CD4-positive, alpha-beta T cell (primary cell): ENCODE data around the gene PLN. TPM values are rescaled to one million over a fixed set of nuclear protein-coding genes. Genes with fewer than 3 reads are reported as not detected.

Source experiments
- ATAC-seq: fragments of 200-7000 bp; cut with Tn5 transposase; one replicate; pipeline ENCODE4 v1.10.0; 2022; ENCODE audit warnings: mild to moderate bottlenecking; ENCODE audit not compliant: poor library complexity
- CTCF ChIA-PET: fragments of 350-600 bp; sonication (Branson Sonifier 250); formaldehyde crosslinking; loops from one replicate; lab custom pipeline; 2021; ENCODE audit warnings: antibody characterized with exemption, inconsistent platforms; lab: Charles Lee
- POLR2A ChIA-PET: fragments of 350-600 bp; sonication (Branson Sonifier 250); formaldehyde crosslinking; loops from one replicate; lab custom pipeline; 2021; ENCODE audit warnings: antibody characterized with exemption, inconsistent platforms; lab: Charles Lee
- DNase-seq, 14 experiments: peaks; one replicate each; pipeline ENCODE4 v3.0.0-alpha.2; 2013 to 2020; ENCODE audit warnings: mixed read lengths in 2 of 14
- H3K27ac ChIP-seq, 2 donors: one replicate each; pipeline versions ENCODE4 v1.5.1 to v1.7.0; 2013; ENCODE audit warnings: low read length in 2 of 2, low read depth in 1 of 2, mild to moderate bottlenecking in 1 of 2
- H3K27me3 ChIP-seq, 2 experiments: 1 replicate in 1 of 2; 2 replicates in 1 of 2; pipeline versions ENCODE4 v1.6.1 to v1.7.0; 2013; ENCODE audit warnings: low read length in 2 of 2, control low read depth in 1 of 2, mild to moderate bottlenecking in 1 of 2, moderate library complexity in 1 of 2; ENCODE audit not compliant: insufficient read depth in 2 of 2, control insufficient read depth in 1 of 2
- H3K36me3 ChIP-seq: one replicate; pipeline ENCODE4 v1.6.1; 2013; ENCODE audit warnings: low read length, control low read depth; ENCODE audit not compliant: insufficient read depth
- H3K4me1 ChIP-seq: one replicate; pipeline ENCODE4 v1.6.1; 2013; ENCODE audit warnings: low read length, control low read depth; ENCODE audit not compliant: insufficient read depth
- H3K4me3 ChIP-seq: one replicate; pipeline ENCODE4 v1.5.1; 2013; ENCODE audit warnings: mild to moderate bottlenecking, low read length, moderate library complexity
- H3K9me3 ChIP-seq, 2 experiments: 1 replicate in 1 of 2; 2 replicates in 1 of 2; pipeline versions ENCODE4 v1.6.1 to v1.7.0; 2013; ENCODE audit warnings: low read length in 2 of 2, mild to moderate bottlenecking in 2 of 2, control low read depth in 1 of 2, moderate library complexity in 1 of 2; ENCODE audit not compliant: control insufficient read depth in 1 of 2, insufficient read depth in 1 of 2
- H3K27ac Mint-ChIP-seq: one replicate; pipeline ENCODE4 v1.8.0; 2020; ENCODE audit warnings: mixed read lengths
- H3K27me3 Mint-ChIP-seq: one replicate; pipeline ENCODE4 v1.8.0; 2021; ENCODE audit warnings: mixed read lengths
- H3K36me3 Mint-ChIP-seq: one replicate; pipeline ENCODE4 v1.8.0; 2021; ENCODE audit warnings: low read depth, mixed read lengths
- H3K4me1 Mint-ChIP-seq: one replicate; pipeline ENCODE4 v1.8.0; 2021; ENCODE audit warnings: low read depth, mixed read lengths
- H3K4me3 Mint-ChIP-seq: one replicate; pipeline ENCODE4 v1.8.0; 2020; ENCODE audit warnings: mild to moderate bottlenecking, mixed read lengths
- H3K9me3 Mint-ChIP-seq: one replicate; pipeline ENCODE4 v1.8.0; 2020; ENCODE audit warnings: mixed read lengths
- CTCF ChIP-seq: fragments of 200-600 bp; IDR thresholded peaks from one replicate; pipeline ENCODE4 v1.8.0; 2022; ENCODE audit warnings: antibody characterized with exemption, mild to moderate bottlenecking
- intact Hi-C, 2 experiments: fragments of 100-400 bp; cut with DNase I in 1 of 2; cut with micrococcal nuclease in 1 of 2; formaldehyde crosslinking; loops; one replicate each; pipeline versions ENCODE4 v1.15.1 to v1.9.0; 2023 to 2025; cut with DNase I, micrococcal nuclease
- total RNA-seq, 174 experiments: library from RNA in 2 of 174; stranded (reverse) in 2 of 174; gene quantifications; one replicate each; pipeline ENCODE4 v1.2.3 and lab custom pipeline; 2021 to 2026

PLN gene
- total RNA-seq, 2 experiments from 2014 or later: not detected

GRCh38 chr6:118546164-118546879 is 1.8 kb upstream of the PLN start:
- Mint-ChIP-seq H3K36me3 (peaks cover 14% of the 10 kb centered on the region), H3K4me1 (peaks cover 74% of the 10 kb centered on the region), H3K27ac (no peak overlapping the region), H3K27me3 (no peaks in the 10 kb centered on the region), H3K9me3 (no peaks in the 10 kb centered on the region), H3K4me3 (no peak overlapping the region)
- CTCF ChIA-PET: interaction anchor here (0.7 to 3.2 kb wide), 3 partner anchors 10 to 35 kb away, joined by 3 to 11 read pairs (median 3); no protein-coding TSS in a partner anchor
- DNase-seq (no peak), ATAC-seq (no peak)
- no peak for TF ChIP-seq CTCF
- POLR2A ChIA-PET: interaction anchor here (0.6 kb wide), 3 partner anchors 12 to 173 kb away, joined by 3 to 4 read pairs (median 3); no protein-coding TSS in a partner anchor
- Histone ChIP-seq H3K4me1 (no peaks in the 10 kb centered on the region), H3K4me3 (no peak overlapping the region), H3K27me3 (no peaks in the 10 kb centered on the region), H3K36me3 (no peaks in the 10 kb centered on the region), H3K9me3 (no peaks in the 10 kb centered on the region), H3K27ac (no peak overlapping the region)
- intact Hi-C loops: no loop called here

GRCh38 chr6:118546880-118547218 is 1.2 kb upstream of the PLN start:
- intact Hi-C loops: no loop called here
- Histone ChIP-seq H3K36me3 (no peaks in the 10 kb centered on the region), H3K27ac (no peak overlapping the region), H3K4me3 (no peak overlapping the region), H3K9me3 (no peaks in the 10 kb centered on the region), H3K27me3 (no peaks in the 10 kb centered on the region), H3K4me1 (no peaks in the 10 kb centered on the region)
- no peaks in the 10 kb centered on the region for H3K9me3 Mint-ChIP-seq
- no peak for TF ChIP-seq CTCF
- H3K27me3 Mint-ChIP-seq: no peaks in the 10 kb centered on the region
- H3K4me1 Mint-ChIP-seq: peaks cover 70% of the 10 kb centered on the region
- DNase-seq: no peak
- ATAC-seq: no peak
- no peak overlapping the region for H3K27ac Mint-ChIP-seq
- ChIA-PET POLR2A (interaction anchor here (0.6 kb wide), 2 partner anchors 12 to 173 kb away, joined by 3 read pairs; no protein-coding TSS in a partner anchor), CTCF (interaction anchor here (3.2 kb wide), 1 partner anchor 11 kb away, joined by 11 read pairs; no protein-coding TSS in a partner anchor)
- H3K36me3 Mint-ChIP-seq: peaks cover 14% of the 10 kb centered on the region
- no peak overlapping the region for H3K4me3 Mint-ChIP-seq

- no peak for TF ChIP-seq CTCF
- no peaks in the 10 kb centered on the region for H3K36me3 ChIP-seq
- H3K9me3 ChIP-seq: no peaks in the 10 kb centered on the region
- DNase-seq (no peak), ATAC-seq (no peak)
- H3K27me3 ChIP-seq: no peaks in the 10 kb centered on the region
- no peak overlapping the region for H3K27ac Mint-ChIP-seq
- no peaks in the 10 kb centered on the region for H3K4me1 ChIP-seq
- H3K27me3 Mint-ChIP-seq: no peaks in the 10 kb centered on the region
- no peak overlapping the region for H3K4me3 Mint-ChIP-seq
- H3K27ac ChIP-seq: no peak overlapping the region
- peaks cover 9% of the 10 kb centered on the region for H3K36me3 Mint-ChIP-seq
- H3K4me1 Mint-ChIP-seq: peaks cover 71% of the 10 kb centered on the region
- no peaks in the 10 kb centered on the region for H3K9me3 Mint-ChIP-seq
- H3K4me3 ChIP-seq: no peak overlapping the region
- POLR2A ChIA-PET: no interaction called here
- CTCF ChIA-PET: interaction anchor here (2.6 kb wide), 1 partner anchor 17 kb away, joined by 9 read pairs; no protein-coding TSS in a partner anchor
- intact Hi-C loops: no loop called here
These were observed 517 bp downstream of the PLN start for GRCh38 chr6:118548613-118549012.
